HG02759 (cell line): ENCODE measurements around the gene NPNT.
"Not testable (repeated sequence)": the region's sequence is repeated elsewhere in the genome, so short reads cannot be mapped to it uniquely, and the experiment has no call there.

Experiments
- ATAC-seq: cut with Tn5 transposase; IDR thresholded peaks from one replicate; pipeline ENCODE4 v1.9.1; 2021; ENCODE audit warnings: mild to moderate bottlenecking, moderate library complexity; ENCODE audit not compliant: unreplicated experiment

NPNT gene, protein sequence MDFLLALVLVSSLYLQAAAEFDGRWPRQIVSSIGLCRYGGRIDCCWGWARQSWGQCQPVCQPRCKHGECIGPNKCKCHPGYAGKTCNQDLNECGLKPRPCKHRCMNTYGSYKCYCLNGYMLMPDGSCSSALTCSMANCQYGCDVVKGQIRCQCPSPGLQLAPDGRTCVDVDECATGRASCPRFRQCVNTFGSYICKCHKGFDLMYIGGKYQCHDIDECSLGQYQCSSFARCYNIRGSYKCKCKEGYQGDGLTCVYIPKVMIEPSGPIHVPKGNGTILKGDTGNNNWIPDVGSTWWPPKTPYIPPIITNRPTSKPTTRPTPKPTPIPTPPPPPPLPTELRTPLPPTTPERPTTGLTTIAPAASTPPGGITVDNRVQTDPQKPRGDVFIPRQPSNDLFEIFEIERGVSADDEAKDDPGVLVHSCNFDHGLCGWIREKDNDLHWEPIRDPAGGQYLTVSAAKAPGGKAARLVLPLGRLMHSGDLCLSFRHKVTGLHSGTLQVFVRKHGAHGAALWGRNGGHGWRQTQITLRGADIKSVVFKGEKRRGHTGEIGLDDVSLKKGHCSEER

GRCh38 chr4:105894660-105895582 is at the start of gene NPNT:
Gene NPNT, plus strand, starts transcription at chr4:105895471. Its CDS starts 182 bp downstream, at chr4:105895653.
- ATAC-seq, result peak; percentile 49

- no peak for ATAC-seq
These were observed 49.7 kb upstream of the NPNT start for GRCh38 chr4:105845559-105845958.

GRCh38 chr4:105848359-105848758 is 46.9 kb upstream of the NPNT start:
- not testable (repeated sequence) for ATAC-seq

DNA sequence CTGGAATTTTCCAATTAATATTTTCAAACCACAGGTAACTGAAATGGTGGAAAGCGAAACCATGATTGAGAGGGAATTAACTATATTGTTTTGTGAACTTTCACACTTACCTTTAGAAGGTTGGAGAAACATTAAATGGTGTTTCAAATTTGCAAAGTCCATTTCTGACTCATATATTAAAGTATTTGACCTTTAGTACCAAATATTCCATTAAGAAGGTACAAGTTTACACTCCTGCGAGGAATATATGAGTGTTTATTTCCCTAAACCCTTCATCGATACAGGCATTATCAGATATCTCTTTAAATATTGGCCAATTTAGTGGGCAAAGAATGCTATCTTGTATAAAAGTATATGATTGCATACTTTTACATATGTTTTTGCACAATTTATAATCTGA is 44.1 kb upstream of the NPNT start:
- ATAC-seq, result no peak

DNA sequence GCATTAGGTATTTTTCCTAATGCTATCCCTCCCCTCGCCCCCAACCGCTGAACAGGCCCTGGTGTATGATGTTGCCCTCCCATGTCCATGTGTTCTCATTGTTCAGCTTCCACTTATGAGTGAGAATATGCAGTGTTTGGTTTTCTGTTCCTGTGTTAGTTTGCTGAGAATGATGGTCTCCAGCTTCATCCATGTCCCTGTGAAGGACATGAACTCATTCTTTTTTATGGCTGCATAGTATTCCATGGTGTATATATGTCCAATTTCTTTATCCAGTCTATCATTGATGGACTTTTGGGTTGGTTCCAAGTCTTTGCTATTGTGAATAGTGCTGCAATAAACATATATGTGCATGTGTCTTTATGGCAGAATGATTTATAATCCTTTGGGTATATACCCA is 43.0 kb upstream of the NPNT start:
- ATAC-seq, result not testable (repeated sequence)

DNA sequence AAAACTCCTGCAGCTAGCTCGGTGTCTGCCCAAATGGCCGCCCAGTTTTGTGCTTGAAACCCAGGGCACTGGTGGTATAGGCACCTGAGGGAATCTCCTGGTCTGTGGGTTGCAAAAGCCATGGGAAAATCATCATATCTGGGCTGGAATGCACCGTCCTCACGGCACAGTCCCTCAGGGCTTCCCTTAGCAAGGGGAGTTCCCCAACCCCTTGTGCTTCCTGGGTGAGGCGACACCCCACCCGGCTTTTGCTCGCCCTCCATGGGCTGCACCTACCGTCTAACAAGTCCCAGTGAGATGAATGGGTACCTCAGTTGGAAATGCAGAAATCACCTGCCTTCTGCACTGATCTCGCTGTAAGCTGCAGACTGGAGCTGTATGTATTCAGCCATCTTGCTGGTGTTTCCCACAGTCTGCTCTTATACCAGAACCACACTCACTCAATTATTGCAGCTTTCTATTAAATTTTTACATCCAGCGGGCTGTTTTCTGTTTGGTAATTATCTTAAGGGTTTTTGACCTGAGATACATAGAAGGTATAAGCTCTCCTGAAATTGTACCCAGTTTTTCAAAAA is 36.7 kb upstream of the NPNT start:
- no peak for ATAC-seq

GRCh38 chr4:105859233-105859632 is 36.0 kb upstream of the NPNT start:
- ATAC-seq, result peak; percentile 44

DNA sequence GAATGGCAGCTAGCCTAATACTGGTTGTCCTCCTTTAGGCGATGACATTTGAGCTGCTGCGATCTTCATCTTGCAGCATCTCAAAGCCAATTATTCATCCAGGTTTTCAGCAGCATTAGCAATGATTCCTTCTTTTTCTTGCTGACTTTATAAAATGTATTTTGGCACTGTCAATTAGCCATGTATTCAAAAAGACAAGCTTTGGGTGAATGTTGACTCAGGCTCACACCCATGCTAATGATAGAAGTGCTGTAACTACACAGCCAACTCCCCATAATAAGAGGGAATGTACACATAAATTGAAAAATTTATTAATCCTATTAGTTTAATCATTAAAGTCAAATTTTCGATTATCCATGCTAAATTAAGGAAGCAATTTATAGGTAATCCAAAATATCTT is 24.3 kb upstream of the NPNT start:
- ATAC-seq, result no peak

DNA sequence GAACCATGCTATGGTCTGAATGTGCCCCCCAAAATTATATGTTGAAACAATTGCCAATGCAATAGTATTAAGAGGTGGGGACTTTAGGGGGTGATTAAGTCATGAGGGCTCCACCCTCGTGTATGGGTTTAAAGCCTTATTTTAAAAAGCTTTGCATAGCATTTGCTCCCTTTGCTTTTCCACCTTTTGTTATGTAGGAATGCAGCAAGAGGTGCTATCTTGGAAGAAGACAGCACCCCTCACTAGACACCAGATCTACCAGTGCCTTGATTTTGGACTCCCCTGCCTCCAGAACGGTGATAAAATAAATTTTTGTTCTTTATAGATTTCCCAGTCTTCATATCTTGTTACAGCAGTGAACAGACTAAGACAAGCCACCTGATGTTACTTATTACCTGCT is 23.3 kb upstream of the NPNT start:
- no peak for ATAC-seq

DNA sequence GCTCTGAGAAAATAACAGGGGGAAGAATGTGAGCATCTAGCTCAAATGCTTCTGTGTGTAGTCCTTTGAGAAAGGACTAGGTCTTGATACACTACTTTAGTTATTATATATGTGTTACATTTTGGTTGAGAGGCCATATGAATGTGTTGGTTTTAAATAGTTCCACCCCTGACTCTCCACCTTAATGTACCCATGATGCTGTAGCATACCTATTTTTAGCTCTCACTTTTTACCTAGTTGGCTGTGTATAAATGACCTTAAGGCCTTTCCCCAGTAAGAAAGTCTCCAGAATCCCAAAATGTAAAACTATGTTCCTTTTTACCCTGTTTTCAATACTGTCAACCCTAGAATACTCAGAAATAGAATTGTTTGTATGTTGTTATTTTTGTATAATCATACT is 20.0 kb upstream of the NPNT start:
- ATAC-seq, result no peak

DNA sequence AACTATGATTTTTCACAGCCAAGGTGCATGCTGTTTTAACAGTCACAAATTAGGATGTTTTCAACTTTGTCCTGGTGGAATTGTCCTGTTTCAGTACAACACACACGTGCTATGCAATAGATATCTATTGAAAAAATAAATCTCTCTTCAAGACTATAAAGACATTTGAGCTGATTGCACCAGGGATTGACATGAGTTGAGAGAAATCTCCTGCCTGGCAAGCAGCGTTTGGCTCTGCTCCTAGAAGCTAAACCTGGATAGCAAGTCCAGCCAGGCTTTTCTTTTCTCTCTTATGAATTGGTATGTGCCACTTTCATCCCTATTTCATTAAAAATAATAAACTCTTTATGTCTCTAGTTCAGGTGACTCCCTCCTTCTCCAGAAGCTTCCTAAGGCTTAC is 16.6 kb upstream of the NPNT start:
- no peak for ATAC-seq

DNA sequence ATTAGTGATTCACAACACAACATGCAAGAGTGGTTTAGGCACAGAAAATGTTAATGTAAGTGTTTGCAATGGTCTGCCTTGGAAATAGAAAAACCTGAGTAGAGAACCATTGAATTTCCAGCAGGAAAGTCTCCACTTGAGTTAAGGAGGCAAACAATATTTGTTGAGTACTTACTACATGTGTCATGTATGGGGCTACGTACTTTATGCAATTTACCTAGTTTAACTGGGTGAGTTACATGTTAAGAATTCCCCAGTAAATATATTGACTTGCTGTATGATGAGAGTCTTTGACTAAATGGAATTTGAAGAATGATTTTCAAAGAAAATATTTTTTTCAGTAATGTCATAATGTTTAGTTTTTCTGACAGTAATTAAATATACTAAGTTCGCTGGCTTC is 7.8 kb upstream of the NPNT start:
- ATAC-seq, result no peak

DNA sequence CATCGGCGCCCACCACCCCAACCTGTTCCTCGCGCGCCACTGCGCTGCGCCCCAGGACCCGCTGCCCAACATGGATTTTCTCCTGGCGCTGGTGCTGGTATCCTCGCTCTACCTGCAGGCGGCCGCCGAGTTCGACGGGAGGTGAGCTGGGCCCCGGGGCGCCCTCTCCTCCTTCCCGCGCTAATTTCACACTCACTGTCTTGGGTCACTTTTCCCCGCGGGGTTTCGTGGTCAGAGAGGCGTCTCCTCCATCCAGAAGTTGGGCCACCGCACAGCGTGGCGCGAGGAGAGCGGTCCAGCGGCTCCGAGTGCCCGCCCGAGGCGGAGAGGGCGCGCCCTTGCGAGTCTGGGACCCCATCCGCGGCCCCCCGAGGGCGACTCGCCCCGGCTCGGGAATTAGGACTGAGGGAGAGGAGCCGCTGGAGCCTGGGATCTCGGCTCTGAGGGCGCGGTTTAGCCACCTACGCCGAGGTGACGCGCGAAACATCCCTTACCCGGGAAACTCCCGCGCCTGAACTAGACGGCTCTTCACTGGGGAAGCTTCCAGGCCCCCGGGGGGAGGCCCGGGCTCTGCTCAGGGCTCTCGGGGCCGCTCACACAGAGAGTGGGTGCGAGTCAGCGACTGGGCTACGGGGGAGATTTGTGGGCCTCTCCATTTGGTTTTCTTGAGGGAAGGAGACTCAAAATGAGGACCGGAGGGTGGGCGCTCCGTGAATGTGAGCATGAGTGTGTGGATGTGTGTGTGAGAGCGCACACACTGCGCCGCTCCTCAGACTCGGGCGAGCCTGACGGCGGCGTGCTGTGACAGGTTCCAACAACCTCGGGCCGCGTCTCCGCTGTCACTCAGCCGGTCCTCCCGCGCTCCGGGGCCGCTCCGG is 551 bp downstream of the NPNT start:
- peak; percentile 50 for ATAC-seq

DNA sequence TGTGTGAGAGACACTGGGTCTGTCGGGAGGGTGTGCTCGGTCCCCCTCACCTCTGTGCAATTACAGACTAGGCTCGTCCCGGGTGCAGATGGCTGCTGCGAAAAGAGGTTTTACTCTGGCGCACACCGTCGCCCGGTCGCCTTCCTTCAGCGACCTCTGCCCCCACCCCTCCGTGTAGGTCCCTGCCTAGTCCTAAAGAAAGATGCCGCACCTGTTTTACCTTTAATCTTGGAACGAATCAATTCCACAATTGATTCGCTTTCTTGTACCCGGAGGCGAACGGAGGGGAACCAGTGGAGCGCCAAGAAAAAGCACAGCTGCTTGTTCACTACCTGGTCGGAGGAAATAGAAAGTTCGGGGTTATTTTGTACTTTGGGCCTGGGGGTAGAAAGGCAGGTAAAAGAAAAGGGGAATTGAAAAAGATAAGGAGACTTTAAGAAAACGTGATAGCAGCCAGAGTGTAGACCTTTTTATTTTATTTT is 1.2 kb downstream of the NPNT start:
- ATAC-seq, result peak; percentile 11

- no peak for ATAC-seq
These were observed 1.9 kb downstream of the NPNT start for GRCh38 chr4:105896984-105897775.

- ATAC-seq, result no peak
These were observed 5.3 kb downstream of the NPNT start for GRCh38 chr4:105900541-105900940.

DNA sequence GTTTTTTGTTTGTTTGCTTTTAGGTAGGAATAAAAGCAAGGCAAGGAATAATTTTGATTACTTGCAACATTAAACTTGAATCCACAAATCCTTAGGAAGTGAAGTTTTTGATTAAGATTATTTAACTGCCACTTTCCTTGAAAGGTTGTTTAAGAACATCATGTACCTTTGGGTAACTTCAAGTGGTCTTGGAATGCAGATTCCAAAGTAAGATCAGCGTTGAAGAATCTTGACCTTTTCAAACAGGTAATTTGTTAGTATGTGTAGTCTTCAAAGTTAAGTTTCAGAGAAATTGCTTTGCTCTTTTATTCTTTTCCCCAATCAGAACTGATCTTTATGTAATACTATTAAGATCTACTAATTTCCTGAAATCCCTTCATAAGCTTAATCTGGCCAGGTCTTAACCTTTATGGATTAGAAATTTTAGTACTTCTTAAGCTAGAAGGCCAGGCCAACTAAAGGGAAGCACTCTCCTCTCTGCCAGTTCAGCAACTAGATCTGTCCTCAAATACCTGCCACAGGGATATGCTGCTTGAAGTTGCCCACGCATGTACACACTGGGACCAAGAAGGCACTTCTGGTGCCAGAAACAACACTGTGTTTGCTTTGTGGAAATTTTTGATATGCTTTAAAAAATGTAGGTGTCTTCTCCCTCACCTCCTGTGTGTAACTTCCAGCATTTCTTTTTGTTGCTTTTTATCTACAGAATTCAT is 7.4 kb downstream of the NPNT start:
- no peak for ATAC-seq

GRCh38 chr4:105909787-105910281 is 14.6 kb downstream of the NPNT start:
- ATAC-seq, result no peak
